ENCODE data around the gene TRPV2.
"Not testable (repeated sequence)": the region's sequence is repeated elsewhere in the genome, so short reads cannot be mapped to it uniquely, and the experiment has no call there.

TRPV2 gene

GRCh38 chr17:16438557-16439302 lies 23.4 kb downstream of the TRPV2 start:
- DNase-seq: peak; percentile 98

GRCh38 chr17:16439303-16439791 lies 24.0 kb downstream of the TRPV2 start:
- peak; percentile 39 for DNase-seq

- peak; percentile 57 for DNase-seq
Measured at GRCh38 chr17:16439811-16440351, 24.5 kb downstream of the TRPV2 start.

- DNase-seq: not testable (repeated sequence)
Measured at GRCh38 chr17:16440354-16440753, 25.0 kb downstream of the TRPV2 start.

GRCh38 chr17:16440901-16441629 lies 25.7 kb downstream of the TRPV2 start:
- DNase-seq: no peak

GRCh38 chr17:16442141-16442540 lies 26.8 kb downstream of the TRPV2 start:
- no peak for DNase-seq

GRCh38 chr17:16442594-16443510 lies 27.5 kb downstream of the TRPV2 start:
- no peak for DNase-seq

- DNase-seq: no peak
Measured at GRCh38 chr17:16443511-16444257, 28.3 kb downstream of the TRPV2 start.

- DNase-seq: no peak
Measured at GRCh38 chr17:16444258-16444886, 29.0 kb downstream of the TRPV2 start.

GRCh38 chr17:16446338-16446983 lies 31.1 kb downstream of the TRPV2 start:
- no peak for DNase-seq

GRCh38 chr17:16447676-16448075 lies 32.3 kb downstream of the TRPV2 start:
- no peak for DNase-seq

GRCh38 chr17:16448490-16448889 lies 33.1 kb downstream of the TRPV2 start:
- DNase-seq: no peak

GRCh38 chr17:16449121-16449570 lies 33.8 kb downstream of the TRPV2 start:
- no peak for DNase-seq

- DNase-seq: no peak
Measured at GRCh38 chr17:16450028-16450427, 34.7 kb downstream of the TRPV2 start.

GRCh38 chr17:16452268-16452667 lies 36.9 kb downstream of the TRPV2 start:
- DNase-seq: not testable (repeated sequence)

GRCh38 chr17:16453493-16453851 lies 38.1 kb downstream of the TRPV2 start:
- no peak for DNase-seq

- DNase-seq: no peak
Measured at GRCh38 chr17:16455997-16456741, 40.8 kb downstream of the TRPV2 start.

- DNase-seq: no peak
Measured at GRCh38 chr17:16456742-16457316, 41.5 kb downstream of the TRPV2 start.

GRCh38 chr17:16459271-16459670 lies 43.9 kb downstream of the TRPV2 start:
- DNase-seq: no peak

Data from CD4-positive, alpha-beta T cell treated with Interleukin-15 for 1 hour (primary cell).